Esophagus muscularis mucosa (tissue), 3 donors: ENCODE measurements around the gene NSMCE1.

Source experiments
- POLR2AphosphoS5 ChIP-seq, 2 donors: sonication (generic); formaldehyde crosslinking; IDR thresholded peaks; one replicate each; pipeline ENCODE4 v1.6.1; 2017; ENCODE audit warnings: antibody characterized with exemption in 2 of 2
- TF ChIP-seq, protein P1 (sequence below), 3 experiments: fragments of 200-600 bp in 2 of 3; fragments of 450-650 bp in 1 of 3; sonication (generic) in 2 of 3; IDR thresholded peaks; one replicate each; pipeline ENCODE4 v1.5.1; 2017 to 2019; ENCODE audit warnings: antibody characterized with exemption in 3 of 3, mild to moderate bottlenecking in 2 of 3, moderate library complexity in 1 of 3

DNA sequence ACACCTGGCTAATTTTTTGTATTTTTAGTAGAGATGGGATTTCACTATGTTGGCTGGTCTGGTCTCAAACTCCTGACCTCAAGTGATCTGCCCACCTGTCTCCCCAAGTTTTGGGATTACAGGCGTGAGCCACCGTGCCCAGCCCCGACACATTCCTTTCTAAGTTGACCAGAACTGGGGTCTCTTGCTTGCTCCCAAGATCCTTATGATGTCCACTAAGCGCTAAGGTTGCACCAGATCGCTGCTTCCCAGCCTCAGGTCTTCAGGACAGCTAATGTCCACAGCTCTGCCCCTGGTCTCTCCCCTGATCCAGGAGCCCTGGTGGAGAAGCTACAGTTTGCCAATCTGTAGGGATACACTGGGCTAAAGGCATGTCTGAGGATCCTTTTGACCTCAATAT lies 29.5 kb downstream of the NSMCE1 start:
- TF ChIP-seq, protein P1, sequence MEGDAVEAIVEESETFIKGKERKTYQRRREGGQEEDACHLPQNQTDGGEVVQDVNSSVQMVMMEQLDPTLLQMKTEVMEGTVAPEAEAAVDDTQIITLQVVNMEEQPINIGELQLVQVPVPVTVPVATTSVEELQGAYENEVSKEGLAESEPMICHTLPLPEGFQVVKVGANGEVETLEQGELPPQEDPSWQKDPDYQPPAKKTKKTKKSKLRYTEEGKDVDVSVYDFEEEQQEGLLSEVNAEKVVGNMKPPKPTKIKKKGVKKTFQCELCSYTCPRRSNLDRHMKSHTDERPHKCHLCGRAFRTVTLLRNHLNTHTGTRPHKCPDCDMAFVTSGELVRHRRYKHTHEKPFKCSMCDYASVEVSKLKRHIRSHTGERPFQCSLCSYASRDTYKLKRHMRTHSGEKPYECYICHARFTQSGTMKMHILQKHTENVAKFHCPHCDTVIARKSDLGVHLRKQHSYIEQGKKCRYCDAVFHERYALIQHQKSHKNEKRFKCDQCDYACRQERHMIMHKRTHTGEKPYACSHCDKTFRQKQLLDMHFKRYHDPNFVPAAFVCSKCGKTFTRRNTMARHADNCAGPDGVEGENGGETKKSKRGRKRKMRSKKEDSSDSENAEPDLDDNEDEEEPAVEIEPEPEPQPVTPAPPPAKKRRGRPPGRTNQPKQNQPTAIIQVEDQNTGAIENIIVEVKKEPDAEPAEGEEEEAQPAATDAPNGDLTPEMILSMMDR (IDR thresholded peaks at IDR 0.05): no peak
- TF ChIP-seq POLR2AphosphoS5 (IDR thresholded peaks at IDR 0.05): no peak
